IPS-20b (cell line): ENCODE results near the gene NYNRIN.

Experiments used
- H3K27ac ChIP-seq: one replicate; pipeline ENCODE4 v1.5.1; 2013; ENCODE audit warnings: low read length
- H3K27me3 ChIP-seq: 2 replicates; pipeline ENCODE4 v1.6.1; 2013; ENCODE audit warnings: mild to moderate bottlenecking, low read length, inconsistent platforms; ENCODE audit not compliant: insufficient read depth
- H3K36me3 ChIP-seq: 2 replicates; pipeline ENCODE4 v1.6.1; 2013; ENCODE audit warnings: low read depth, mild to moderate bottlenecking, inconsistent platforms, low read length, moderate library complexity; ENCODE audit not compliant: insufficient read depth
- H3K4me1 ChIP-seq: 2 replicates; pipeline ENCODE4 v1.6.1; 2013; ENCODE audit warnings: mild to moderate bottlenecking, control low read depth, inconsistent platforms, low read length, moderate library complexity; ENCODE audit not compliant: insufficient read depth
- H3K4me3 ChIP-seq: 2 replicates; pipeline ENCODE4 v1.5.1; 2013; ENCODE audit warnings: mild to moderate bottlenecking, low read length, inconsistent platforms
- H3K9ac ChIP-seq: 2 replicates; pipeline ENCODE4 v1.6.1; 2013; ENCODE audit warnings: low read depth, mild to moderate bottlenecking, inconsistent platforms, low read length, moderate library complexity
- H3K9me3 ChIP-seq: 2 replicates; pipeline ENCODE4 v1.6.1; 2013; ENCODE audit warnings: mild to moderate bottlenecking, low read depth, low read length, inconsistent platforms; ENCODE audit not compliant: insufficient read depth

The NYNRIN gene

DNA sequence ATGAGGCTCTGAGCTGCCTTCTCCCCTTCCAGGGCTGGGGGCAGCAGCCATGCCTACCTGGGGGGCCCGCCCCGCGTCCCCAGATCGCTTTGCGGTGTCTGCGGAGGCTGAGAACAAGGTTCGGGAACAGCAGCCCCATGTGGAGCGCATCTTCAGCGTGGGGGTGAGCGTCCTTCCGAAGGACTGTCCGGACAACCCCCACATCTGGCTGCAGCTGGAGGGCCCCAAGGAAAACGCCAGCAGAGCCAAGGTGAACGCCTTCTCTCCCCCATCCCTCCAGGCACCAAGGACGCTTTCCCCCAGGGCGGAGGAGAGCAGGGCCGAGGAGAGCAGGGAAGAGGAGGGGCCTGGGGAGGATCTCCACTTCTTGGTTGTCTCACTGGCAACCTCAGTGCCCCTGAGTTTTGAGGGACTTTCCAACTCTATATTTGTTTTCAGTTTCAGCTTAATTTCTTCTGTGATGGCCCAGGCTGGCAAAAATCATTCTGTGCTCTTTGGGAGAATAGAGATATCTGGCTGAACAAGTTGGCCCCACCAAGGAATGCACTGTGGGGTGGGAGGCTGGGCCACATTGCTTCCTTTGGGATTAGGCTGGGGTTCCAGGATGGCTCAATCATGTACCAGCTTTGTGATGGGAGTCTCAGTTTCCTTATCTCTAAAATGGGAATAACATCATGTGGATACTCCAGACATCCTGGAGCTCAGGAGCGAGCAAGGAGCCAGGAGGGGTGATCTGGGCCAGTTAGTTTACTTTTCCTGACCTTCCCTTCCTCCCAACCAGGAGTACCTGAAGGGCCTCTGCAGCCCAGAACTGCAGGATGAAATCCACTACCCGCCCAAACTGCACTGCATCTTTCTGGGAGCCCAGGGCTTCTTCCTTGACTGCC, 32.1 kb downstream of the NYNRIN start:
- Histone ChIP-seq H3K27me3 (peaks cover 18% of the 10 kb centered on the region), H3K9me3 (no peaks in the 10 kb centered on the region), H3K4me3 (peak overlapping the region; percentile 95), H3K9ac (peak overlapping the region; percentile 84; the same call in 1 of the 2 replicates), H3K4me1 (peaks cover 5% of the 10 kb centered on the region; the same call in 1 of the 2 replicates), H3K36me3 (peaks cover 8% of the 10 kb centered on the region; the same call in 1 of the 2 replicates), H3K27ac (no peak overlapping the region)

GRCh38 chr14:24431569-24432258, 32.9 kb downstream of the NYNRIN start:
- Histone ChIP-seq H3K9me3 (no peaks in the 10 kb centered on the region), H3K4me3 (no peak overlapping the region; the same call in 1 of the 2 replicates), H3K27ac (no peak overlapping the region), H3K27me3 (peaks cover 18% of the 10 kb centered on the region), H3K36me3 (peaks cover 8% of the 10 kb centered on the region; the same call in 1 of the 2 replicates), H3K4me1 (peaks cover 5% of the 10 kb centered on the region; the same call in 1 of the 2 replicates), H3K9ac (no peak overlapping the region)

GRCh38 chr14:24432259-24433131, 33.7 kb downstream of the NYNRIN start:
- Histone ChIP-seq H3K9ac (no peak overlapping the region), H3K36me3 (peaks cover 14% of the 10 kb centered on the region), H3K4me1 (peaks cover 5% of the 10 kb centered on the region; the same call in 1 of the 2 replicates), H3K27ac (no peak overlapping the region), H3K27me3 (peaks cover 18% of the 10 kb centered on the region), H3K9me3 (no peaks in the 10 kb centered on the region), H3K4me3 (no peak overlapping the region)

- peaks cover 5% of the 10 kb centered on the region; the same call in 1 of the 2 replicates for H3K4me1 ChIP-seq
- H3K27ac ChIP-seq = no peak overlapping the region
- H3K9ac ChIP-seq = no peak overlapping the region
- H3K36me3 ChIP-seq = peaks cover 30% of the 10 kb centered on the region
- no peak overlapping the region for H3K4me3 ChIP-seq
- H3K27me3 ChIP-seq = peaks cover 5% of the 10 kb centered on the region; the same call in 1 of the 2 replicates
- H3K9me3 ChIP-seq = no peaks in the 10 kb centered on the region
These were observed 35.2 kb downstream of the NYNRIN start for GRCh38 chr14:24434036-24434435.

DNA sequence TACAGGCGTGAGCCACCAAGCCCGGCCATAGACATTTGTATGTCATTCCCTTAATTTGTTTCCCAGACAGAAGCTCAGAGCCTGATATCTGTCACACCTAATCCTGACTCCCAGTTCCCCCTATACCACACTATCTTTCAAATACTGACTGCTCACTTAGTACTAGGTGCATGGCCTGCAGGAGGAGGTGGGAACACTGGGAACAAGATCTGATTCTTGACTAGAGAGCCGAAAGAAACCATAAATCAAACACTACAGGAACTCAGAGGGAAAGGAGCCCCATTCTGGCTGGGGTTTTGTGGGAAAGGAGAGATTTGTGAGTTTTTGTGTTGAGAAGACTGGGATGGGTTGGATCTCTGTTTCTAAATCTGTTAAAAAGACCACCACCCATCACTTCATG, 35.9 kb downstream of the NYNRIN start:
- peaks cover 5% of the 10 kb centered on the region; the same call in 1 of the 2 replicates for H3K4me1 ChIP-seq
- H3K27ac ChIP-seq = no peak overlapping the region
- H3K4me3 ChIP-seq = no peak overlapping the region
- H3K9ac ChIP-seq = no peak overlapping the region
- H3K27me3 ChIP-seq = no peaks in the 10 kb centered on the region; the same call in 1 of the 2 replicates
- H3K36me3 ChIP-seq = peaks cover 36% of the 10 kb centered on the region
- no peaks in the 10 kb centered on the region for H3K9me3 ChIP-seq

- H3K36me3 ChIP-seq = peaks cover 42% of the 10 kb centered on the region
- H3K9ac ChIP-seq = no peak overlapping the region
- no peaks in the 10 kb centered on the region for H3K9me3 ChIP-seq
- H3K4me1 ChIP-seq = peaks cover 5% of the 10 kb centered on the region; the same call in 1 of the 2 replicates
- no peak overlapping the region for H3K27ac ChIP-seq
- no peaks in the 10 kb centered on the region; the same call in 1 of the 2 replicates for H3K27me3 ChIP-seq
- no peak overlapping the region for H3K4me3 ChIP-seq
These were observed 36.5 kb downstream of the NYNRIN start for GRCh38 chr14:24435192-24435810.

DNA sequence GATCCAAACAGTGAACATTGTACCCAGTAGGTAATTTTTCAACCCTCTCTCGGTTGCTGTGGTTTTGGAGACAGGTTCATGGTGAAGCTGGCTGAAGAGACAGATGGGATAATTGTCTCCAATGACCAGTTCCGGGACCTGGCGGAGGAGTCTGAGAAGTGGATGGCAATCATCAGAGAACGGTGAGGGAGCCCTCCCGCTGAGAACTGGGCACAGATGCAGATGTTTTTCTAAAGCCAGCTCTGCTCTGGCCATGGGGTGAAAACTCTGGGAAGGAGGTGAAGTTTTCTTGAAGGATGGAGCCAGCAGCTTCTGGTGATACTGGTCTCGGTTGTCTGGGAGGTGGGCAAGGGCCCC, 37.2 kb downstream of the NYNRIN start:
- Histone ChIP-seq H3K9me3 (no peaks in the 10 kb centered on the region), H3K4me1 (peaks cover 5% of the 10 kb centered on the region; the same call in 1 of the 2 replicates), H3K9ac (no peak overlapping the region), H3K36me3 (peaks cover 48% of the 10 kb centered on the region), H3K4me3 (no peak overlapping the region), H3K27me3 (no peaks in the 10 kb centered on the region), H3K27ac (no peak overlapping the region)

- Histone ChIP-seq H3K4me1 (no peaks in the 10 kb centered on the region; the same call in 1 of the 2 replicates), H3K9me3 (no peaks in the 10 kb centered on the region), H3K36me3 (peaks cover 53% of the 10 kb centered on the region), H3K27ac (no peak overlapping the region), H3K27me3 (no peaks in the 10 kb centered on the region), H3K9ac (no peak overlapping the region), H3K4me3 (no peak overlapping the region)
These were observed 37.7 kb downstream of the NYNRIN start for GRCh38 chr14:24436355-24437019.

GRCh38 chr14:24437020-24437735, 38.4 kb downstream of the NYNRIN start:
- no peak overlapping the region for H3K4me3 ChIP-seq
- no peak overlapping the region for H3K9ac ChIP-seq
- no peaks in the 10 kb centered on the region for H3K9me3 ChIP-seq
- no peaks in the 10 kb centered on the region; the same call in 1 of the 2 replicates for H3K4me1 ChIP-seq
- H3K27ac ChIP-seq = no peak overlapping the region
- H3K27me3 ChIP-seq = no peaks in the 10 kb centered on the region
- H3K36me3 ChIP-seq = peaks cover 53% of the 10 kb centered on the region

- H3K9me3 ChIP-seq = no peaks in the 10 kb centered on the region
- peaks cover 53% of the 10 kb centered on the region for H3K36me3 ChIP-seq
- H3K9ac ChIP-seq = no peak overlapping the region
- no peak overlapping the region for H3K27ac ChIP-seq
- H3K27me3 ChIP-seq = no peaks in the 10 kb centered on the region
- no peaks in the 10 kb centered on the region; the same call in 1 of the 2 replicates for H3K4me1 ChIP-seq
- H3K4me3 ChIP-seq = no peak overlapping the region
These were observed 38.9 kb downstream of the NYNRIN start for GRCh38 chr14:24437736-24438067.
